GM21423 (cell line): ENCODE data around the gene TXN2.
"Not testable (repeated sequence)": the region's sequence is repeated elsewhere in the genome, so short reads cannot be mapped to it uniquely, and the experiment has no call there.

Experiments
- ATAC-seq: cut with Tn5 transposase; IDR thresholded peaks from one replicate; pipeline ENCODE4 v1.9.1; 2021; ENCODE audit warnings: mild to moderate bottlenecking, moderate library complexity; ENCODE audit not compliant: unreplicated experiment

Gene TXN2

DNA sequence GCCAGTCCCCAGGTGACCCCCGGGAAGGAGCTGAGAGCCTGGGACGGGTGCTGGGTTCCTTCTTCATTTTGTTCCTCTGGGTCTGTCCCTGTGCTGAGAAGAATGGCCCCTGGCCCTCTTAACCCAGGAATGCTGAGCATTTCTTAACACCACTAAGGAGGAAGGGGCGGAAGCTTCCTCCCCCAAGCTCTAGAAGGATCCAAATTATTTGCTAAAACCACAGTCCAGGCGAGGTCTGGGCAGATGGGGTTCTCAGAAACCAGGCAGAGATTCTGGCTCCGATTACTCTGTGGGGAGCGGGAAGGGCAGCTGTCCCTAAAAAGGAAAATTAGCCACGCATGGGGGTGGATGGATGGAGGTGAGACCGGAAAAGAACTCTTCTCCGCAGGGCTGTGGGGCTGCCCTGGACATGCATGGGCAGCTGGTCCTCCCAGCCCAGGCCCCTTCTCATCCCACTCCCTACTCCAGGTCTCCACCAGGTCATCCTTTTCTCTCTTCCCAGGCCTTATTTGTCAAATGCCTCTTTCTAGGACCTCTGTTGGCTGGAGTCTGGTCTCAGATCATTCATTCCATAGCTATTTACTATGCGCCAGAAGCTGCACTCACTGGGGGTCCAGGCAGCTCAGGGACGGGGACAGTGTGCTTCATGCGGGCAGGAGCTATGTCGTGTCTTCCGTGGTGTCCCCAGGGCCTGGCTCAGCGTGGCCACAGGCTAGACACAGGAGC, 48.7 kb downstream of the TXN2 start:
- no peak for ATAC-seq

DNA sequence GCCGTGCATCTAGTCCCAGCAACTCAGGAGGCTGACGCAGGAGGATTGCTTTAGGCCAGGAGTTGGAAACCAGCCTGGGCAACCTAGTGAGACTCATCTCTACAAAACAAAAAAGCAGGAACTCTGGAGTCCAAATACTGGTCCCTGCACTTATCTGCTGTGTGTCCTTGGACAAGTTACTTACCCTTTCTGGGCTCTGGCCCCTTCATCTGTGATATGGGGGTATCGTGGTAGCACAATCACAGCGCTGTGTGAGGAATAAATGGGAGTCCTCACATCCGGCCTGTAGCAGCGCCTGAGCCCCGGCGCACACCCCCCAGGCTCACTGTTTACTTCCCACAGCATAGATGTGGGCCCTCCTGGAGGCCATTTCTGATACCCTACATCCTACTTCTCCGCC, 49.5 kb downstream of the TXN2 start:
- ATAC-seq, result no peak

DNA sequence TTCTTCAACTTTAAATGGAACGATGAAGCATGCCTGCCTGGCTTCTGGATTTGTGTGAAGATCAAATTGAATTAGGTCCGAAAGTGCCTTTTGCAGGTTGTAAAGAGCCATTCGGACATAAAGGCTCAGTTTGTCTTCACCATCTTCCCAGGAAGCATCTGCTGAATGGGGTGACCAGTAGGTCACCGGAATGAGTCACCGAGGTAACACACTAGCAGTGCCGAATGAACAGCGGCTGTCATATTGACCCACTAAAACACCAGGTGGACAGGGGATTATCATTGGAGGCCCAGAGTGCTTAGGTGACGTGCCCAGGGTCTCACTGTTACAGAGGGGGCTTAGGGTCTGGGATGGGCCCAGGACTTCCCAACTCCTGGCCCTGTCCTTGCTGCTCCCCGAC, 50.6 kb downstream of the TXN2 start:
- no peak for ATAC-seq

DNA sequence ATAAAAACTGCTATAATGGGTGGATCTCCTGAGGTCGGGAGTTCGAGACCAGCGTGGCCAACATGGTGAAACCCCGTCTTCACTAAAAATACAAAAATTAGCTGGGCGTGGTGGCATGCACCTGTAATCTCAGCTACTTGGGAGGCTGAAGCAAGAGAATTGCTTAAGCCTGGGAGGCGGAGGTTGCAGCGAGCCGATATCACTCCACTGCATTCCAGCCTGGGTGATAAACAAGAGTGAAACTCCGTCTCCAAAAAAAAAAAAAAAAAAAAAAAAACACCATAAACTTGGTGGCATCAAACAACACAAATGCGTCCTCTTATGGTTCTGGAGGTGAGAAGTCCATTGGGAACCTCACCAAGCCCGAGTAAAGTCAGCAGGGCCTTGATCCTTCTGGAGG, 53.5 kb downstream of the TXN2 start:
- not testable (repeated sequence) for ATAC-seq

DNA sequence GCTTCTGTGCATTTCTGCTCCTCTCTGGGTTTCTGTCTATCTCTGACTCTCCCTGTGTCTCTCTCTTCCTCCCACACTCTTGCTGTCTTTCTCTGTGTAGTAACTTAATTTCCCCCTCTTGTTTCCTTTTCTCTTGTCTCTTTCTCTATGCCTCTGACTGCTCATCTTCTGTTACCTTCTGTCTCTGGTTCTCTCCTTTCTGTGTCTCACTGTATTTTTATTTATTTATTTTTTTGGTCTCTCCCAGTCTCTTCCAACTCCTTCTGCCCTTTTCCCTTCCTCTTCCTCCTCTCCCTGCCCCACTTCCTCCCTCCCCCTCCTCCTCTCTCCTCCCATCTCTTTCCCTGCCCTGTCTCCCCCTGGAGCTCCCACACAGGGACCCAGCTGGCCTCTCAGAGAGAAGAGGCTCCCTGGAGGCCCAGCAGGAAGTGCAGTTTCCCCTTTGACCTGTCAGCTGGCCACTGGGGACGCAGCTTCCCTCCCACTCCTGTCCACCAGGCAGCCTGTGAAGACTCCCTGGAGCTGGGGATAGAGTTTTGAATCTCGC, 55.4 kb downstream of the TXN2 start:
- ATAC-seq, result no peak

DNA sequence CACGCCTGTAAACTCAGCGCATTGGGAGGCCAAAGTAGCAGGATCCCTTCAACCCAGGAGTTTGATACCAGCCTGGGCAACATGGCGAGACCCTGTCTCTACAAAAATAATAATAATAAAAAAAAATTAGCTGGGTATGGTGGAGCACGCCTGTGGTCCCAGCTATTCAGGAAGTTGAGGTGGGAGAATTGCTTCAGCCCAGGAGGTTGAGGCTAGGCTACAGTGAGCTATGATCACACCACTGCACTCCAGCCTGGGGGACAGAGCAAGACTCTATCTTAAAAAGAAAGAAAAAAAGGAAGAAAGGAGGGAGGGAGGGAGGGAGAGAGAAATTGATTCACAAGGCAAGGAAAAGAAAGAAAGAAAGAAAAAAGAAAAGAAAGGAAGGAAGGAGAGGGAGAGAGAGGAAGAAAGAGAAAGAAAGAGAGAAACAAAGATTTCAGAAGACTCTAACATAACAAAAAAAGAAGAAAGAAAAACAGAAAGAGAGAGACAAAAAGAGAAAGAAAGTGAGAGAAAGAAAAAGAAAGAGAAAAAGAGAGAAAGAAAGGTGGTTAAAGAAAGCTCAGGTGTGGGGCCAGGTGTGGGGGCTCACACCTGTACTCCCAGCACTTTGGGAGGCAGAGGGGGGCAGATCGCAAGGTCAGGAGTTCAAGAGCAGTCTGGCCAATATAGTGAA, 56.4 kb downstream of the TXN2 start:
- no peak for ATAC-seq

DNA sequence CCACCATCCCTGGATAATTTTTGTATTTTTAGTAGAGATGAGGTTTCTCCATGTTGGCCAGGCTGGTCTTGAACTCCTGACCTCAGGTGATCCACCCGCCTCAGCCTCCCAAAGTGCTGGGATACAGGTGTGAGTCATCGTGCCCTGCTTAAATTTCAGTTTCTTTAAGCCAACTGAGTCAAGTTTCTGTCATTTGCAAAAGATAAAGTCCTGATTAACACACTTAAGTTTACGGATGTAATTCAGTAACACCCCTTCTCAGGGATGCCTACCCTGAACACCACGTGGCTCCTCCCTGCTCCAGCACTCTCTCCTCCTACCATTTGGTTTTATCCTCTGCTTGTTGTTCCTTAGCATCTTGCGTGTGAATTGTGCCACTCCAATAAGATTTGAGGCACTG, 57.0 kb downstream of the TXN2 start:
- ATAC-seq, result not testable (repeated sequence)

DNA sequence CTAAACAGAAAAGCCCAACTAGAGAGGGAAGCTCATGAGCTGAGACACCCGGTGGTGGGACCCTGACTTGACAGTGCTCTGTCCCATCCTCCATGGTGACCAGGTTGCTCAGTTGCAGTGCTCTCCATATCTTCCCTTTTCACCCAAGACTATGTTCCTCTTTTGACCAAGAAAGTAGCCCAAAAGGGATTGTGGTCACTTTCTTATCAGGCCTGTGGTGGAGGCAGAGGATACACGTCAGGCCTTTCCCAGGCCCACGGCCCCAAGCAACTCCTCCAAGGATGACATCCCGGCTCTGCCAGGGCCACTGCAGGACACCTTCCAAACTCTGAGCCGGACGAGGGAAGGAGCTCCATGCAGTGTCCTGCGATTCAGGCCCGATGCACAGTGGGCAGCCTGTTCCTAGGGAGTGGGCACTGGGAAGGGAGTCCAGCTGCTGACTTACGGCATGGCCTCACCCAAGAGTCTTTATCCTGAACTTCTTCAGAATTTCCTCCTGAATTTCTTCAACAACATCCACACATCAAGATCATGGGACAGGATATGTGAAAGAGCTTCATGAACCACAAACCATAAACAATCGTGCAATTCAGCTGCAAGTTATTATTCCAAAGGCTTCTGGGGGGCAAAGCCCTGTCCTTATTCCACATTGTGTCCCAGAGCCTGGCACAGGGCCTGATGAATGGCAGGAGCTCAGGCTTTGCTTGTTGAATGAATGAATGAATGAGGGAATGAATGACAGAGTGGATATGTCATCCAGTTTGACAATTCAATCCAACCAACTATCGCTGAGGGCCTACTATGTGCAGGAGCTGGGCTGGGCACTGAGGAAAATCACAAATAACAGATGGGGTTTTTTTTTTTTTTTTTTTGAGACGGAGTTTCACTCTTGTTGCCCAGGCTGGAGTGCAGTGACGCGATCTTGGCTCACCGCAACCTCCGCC, 57.7 kb downstream of the TXN2 start:
- ATAC-seq, result no peak

DNA sequence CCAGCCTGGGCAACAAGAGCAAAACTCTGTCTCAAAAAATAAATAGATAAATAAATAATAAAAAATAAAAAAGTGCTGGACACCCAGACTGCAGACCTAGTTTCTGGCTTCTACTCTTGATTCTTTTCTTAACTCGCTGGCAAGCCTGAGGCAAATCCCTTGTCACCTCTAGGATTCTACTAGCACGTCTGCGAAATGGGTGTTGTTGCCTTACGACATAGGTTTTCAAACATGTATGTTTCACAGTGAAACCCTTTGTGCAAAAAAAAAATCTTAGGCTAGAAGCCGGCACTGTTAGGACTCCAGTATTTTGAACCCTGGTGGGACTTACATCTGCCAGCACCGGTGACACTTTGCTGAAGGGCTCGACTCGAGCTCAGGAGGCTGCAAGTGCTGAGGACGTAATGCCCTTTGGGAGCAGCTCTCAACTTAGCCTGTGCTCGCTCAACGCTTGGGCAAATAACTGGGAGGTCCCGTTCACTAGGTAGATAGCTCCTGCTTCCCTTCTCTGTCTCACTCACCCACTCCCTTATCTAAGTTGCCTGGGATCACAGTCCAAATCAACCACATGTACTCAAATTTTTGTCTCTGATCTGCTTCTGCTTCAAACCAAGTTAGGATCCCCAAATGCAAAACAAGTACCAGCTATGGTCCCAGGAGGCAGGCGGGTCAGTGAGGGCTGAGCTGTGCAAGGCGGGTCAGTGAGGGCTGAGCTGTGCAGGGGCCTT, 59.0 kb downstream of the TXN2 start:
- no peak for ATAC-seq

DNA sequence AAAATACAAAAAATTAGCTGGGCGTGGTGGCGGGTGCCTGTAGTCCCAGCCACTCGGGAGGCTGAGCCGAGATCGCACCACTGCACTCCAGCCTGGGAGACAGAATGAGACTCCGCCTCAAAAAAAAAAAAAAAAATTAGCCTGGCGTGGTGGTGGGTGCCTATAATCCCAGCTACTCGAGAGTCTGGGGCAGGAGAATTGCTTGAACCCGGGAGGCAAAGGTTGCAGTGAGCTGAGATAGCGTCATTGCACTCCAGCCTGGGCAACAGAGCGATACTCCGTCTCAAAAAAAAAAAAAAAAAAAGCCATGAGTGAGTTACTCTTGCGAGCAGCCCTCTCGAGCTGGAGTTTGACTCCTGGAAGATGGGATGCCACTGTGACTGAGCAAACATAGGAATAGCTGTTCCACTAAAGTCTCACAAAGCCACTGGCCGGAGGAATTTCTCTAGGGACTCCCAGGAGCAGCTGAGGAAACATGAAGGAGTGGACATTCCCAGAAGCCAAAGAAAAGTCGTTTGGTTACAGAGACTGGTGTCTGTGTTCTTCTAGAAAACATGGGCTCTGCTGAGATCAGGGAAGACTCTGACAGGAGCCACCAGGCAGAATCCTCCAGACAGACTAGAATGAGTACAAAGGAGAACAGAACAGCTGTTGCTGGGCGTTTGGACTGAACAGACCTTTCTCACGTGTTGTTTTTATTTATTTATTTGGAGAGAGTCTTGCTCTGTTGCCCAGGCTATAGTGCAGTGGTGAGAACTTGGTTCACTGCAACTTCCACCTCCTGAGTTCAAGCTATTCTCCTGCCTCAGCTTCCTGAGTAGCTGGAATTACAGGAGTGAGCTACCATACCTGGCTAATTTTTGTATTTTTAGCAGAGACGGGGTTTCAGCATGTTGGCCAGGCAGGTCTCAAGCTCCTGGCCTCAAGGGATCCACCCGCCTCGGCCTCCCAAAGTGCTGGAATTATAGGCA, 61.2 kb downstream of the TXN2 start:
- ATAC-seq, result no peak

DNA sequence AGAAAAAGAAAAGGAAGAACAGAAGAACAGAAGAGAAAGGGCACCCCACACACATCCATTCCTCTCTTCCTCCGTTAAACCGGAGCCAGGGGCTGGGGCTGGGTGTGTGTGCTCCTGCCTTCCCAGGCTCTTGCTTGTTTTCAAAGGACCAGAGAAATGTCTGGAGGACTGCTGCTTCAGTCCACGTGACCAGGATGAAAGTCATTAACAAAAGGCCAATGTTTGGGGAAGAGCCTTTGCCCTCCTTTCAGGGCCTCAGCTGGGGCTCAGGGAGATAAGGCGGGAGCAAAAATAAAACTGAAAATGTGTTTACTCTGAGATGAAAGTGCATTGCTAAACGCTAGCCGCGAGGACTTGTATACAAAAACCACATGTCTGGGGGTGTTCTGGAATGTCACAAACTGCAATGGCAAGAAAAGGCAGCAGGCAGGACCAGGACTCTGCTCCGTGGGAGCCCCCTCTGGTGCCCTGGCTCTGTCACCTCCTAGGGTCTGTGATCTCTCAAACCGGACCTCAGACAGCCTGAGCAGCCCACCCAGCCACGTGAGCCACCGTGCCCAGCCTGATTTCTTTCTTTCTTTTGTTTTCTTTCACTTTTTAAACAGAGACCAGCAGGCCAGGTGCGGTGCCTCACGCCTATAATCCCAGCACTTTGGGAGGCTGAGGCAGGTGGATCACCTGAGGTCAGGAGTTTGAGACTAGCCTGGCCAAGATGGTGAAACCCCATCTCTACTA, 62.1 kb downstream of the TXN2 start:
- ATAC-seq, result no peak

DNA sequence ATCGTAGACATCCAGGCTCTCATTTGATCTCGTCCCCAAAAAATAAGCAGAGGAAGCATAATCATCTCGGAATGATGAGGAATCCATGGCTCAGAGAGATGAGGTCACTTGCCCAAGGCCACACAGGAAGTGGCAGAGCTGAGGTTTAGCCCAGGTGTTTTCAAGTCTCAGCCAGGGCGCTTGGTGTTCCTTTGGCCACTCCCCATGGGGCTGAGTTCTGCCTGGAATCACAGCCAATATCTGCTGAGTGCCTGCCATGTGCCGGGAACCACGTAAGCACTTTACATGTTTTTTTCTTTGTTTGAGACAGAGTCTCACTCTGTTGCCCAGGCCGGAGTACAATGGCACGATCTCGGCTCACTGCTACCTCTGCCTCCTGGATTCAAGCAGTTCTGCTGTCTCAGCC, 64.2 kb downstream of the TXN2 start:
- no peak for ATAC-seq
